ENCODE results near the gene FGFR2.

The FGFR2 gene

GRCh38 chr10:121615435-121615793, 17.2 kb upstream of the FGFR2 start:
- Mint-ChIP-seq H3K27ac (peak overlapping the region; percentile 71), H3K27me3 (ENCODE audit: low read depth, poor library complexity) (peaks cover 29% of the 10 kb centered on the region), H3K4me1 (peaks cover 43% of the 10 kb centered on the region), H3K9me3 (peaks cover 20% of the 10 kb centered on the region), H3K36me3 (ENCODE audit: low read depth) (no peaks in the 10 kb centered on the region), H3K4me3 (no peak overlapping the region)
- DNase-seq: no peak
- TF ChIP-seq CTCF (IDR thresholded peaks at IDR 0.05): no peak

GRCh38 chr10:121614613-121615434, 16.6 kb upstream of the FGFR2 start:
- Mint-ChIP-seq H3K27ac (peak overlapping the region; percentile 71), H3K4me3 (no peak overlapping the region), H3K36me3 (ENCODE audit: low read depth) (no peaks in the 10 kb centered on the region), H3K27me3 (ENCODE audit: low read depth, poor library complexity) (peaks cover 30% of the 10 kb centered on the region), H3K9me3 (peaks cover 19% of the 10 kb centered on the region), H3K4me1 (peaks cover 41% of the 10 kb centered on the region)
- no peak for DNase-seq
- TF ChIP-seq CTCF (IDR thresholded peaks at IDR 0.05): no peak

- H3K27me3 Mint-ChIP-seq (ENCODE audit: low read depth, poor library complexity): peaks cover 30% of the 10 kb centered on the region
- no peak overlapping the region for H3K4me3 Mint-ChIP-seq
Observed at GRCh38 chr10:121613456-121613855, 15.2 kb upstream of the FGFR2 start.

GRCh38 chr10:121611393-121612159, 13.3 kb upstream of the FGFR2 start:
- H3K4me3 Mint-ChIP-seq: no peak overlapping the region
- no peak overlapping the region for H3K27ac Mint-ChIP-seq
- peaks cover 3% of the 10 kb centered on the region for H3K9me3 Mint-ChIP-seq
- TF ChIP-seq CTCF (IDR thresholded peaks at IDR 0.05): no peak
- DNase-seq: no peak
- peaks cover 30% of the 10 kb centered on the region for H3K27me3 Mint-ChIP-seq (ENCODE audit: low read depth, poor library complexity)
- no peaks in the 10 kb centered on the region for H3K36me3 Mint-ChIP-seq (ENCODE audit: low read depth)
- H3K4me1 Mint-ChIP-seq: peaks cover 44% of the 10 kb centered on the region

More at GRCh38 chr10:121613456-121613855, 15.2 kb upstream of the FGFR2 start:
- no peak for DNase-seq
- no peaks in the 10 kb centered on the region for H3K36me3 Mint-ChIP-seq (ENCODE audit: low read depth)
- TF ChIP-seq CTCF (IDR thresholded peaks at IDR 0.05): no peak
- H3K4me1 Mint-ChIP-seq: peaks cover 42% of the 10 kb centered on the region
- peaks cover 5% of the 10 kb centered on the region for H3K9me3 Mint-ChIP-seq
- H3K27ac Mint-ChIP-seq: no peak overlapping the region

- no peak for DNase-seq
Observed at GRCh38 chr10:121610798-121611323, 12.6 kb upstream of the FGFR2 start.

More at GRCh38 chr10:121610798-121611323, 12.6 kb upstream of the FGFR2 start:
- TF ChIP-seq CTCF (IDR thresholded peaks at IDR 0.05): no peak
- H3K36me3 Mint-ChIP-seq (ENCODE audit: low read depth): no peaks in the 10 kb centered on the region
- H3K4me3 Mint-ChIP-seq: no peak overlapping the region
- no peak overlapping the region for H3K27ac Mint-ChIP-seq
- peaks cover 26% of the 10 kb centered on the region for H3K27me3 Mint-ChIP-seq (ENCODE audit: low read depth, poor library complexity)
- H3K4me1 Mint-ChIP-seq: peaks cover 38% of the 10 kb centered on the region
- H3K9me3 Mint-ChIP-seq: no peaks in the 10 kb centered on the region

All from nephron progenitor cell (in vitro differentiated cells).